NCI-H2196 treated with DMSO at 0.1 percent for 48 hours (cell line): ENCODE results near the gene DLGAP1.
A peak's percentile ranks its signal among the peaks of the same experiment; 100 is the strongest.
"Not testable (repeated sequence)": the region's sequence is repeated elsewhere in the genome, so short reads cannot be mapped to it uniquely, and the experiment has no call there.

Experiments used
- DNase-seq: peaks from one replicate; lab custom pipeline; 2025; ENCODE audit not compliant: unreplicated experiment; lab: John Stamatoyannopoulos, UW

DLGAP1 gene

GRCh38 chr18:3667255-3668137 lies 787.6 kb downstream of the DLGAP1 start:
- DNase-seq, result peak; percentile 84

DNA sequence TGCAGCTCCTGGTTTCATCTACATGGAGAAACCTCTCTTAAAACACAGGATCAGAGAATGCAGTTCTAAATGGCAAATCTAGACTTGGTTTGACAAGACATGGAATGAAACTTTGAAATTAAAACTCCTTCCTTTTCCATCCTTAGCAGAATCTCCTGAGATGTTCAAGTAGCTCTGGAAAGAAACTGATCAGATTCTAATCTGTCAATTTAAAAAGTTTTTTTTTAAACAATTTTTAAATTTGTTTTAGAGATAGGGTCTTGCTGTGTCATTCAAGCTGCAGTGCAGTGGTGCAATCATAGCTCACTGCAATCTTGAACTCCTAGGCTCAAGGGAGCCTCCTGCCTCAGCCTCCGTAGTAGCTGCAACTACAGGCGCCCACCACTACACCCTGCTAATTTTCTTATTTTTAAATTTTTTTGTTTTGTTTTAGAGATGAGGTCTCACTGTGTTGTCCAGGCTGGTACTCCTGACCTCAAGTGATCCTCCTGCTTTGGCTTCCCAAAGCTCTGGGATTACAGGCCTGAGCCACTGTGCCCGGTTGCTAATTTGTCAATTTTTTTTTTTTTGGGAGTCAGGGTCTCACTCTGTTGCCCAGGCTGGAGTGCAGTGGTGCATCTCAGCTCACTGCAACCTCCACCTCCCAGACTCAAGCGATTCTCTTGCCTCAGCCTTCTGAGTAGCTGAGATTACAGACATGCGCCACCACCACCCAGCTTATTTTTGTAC lies 788.4 kb downstream of the DLGAP1 start:
- no peak for DNase-seq

GRCh38 chr18:3665780-3666525 lies 789.2 kb downstream of the DLGAP1 start:
- DNase-seq, result peak; percentile 98

DNA sequence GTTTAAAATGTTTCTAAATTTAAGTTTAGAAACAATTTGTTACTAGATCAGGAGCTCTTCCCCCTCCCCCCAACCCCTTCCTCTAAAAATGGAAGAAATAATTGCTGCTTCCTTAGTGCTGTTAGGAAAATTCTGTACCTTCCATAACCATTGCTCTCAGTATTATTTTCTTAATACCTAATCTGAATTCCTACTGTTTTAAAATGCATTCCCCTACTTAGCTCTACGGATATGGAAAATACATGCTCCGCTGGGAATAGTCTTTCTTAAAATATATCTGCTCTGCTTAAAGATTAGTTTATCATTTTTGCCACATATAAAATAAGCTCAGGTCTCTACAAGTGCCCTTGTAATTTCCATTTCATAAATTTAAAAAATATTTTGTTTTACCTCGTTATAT lies 789.9 kb downstream of the DLGAP1 start:
- no peak for DNase-seq

DNA sequence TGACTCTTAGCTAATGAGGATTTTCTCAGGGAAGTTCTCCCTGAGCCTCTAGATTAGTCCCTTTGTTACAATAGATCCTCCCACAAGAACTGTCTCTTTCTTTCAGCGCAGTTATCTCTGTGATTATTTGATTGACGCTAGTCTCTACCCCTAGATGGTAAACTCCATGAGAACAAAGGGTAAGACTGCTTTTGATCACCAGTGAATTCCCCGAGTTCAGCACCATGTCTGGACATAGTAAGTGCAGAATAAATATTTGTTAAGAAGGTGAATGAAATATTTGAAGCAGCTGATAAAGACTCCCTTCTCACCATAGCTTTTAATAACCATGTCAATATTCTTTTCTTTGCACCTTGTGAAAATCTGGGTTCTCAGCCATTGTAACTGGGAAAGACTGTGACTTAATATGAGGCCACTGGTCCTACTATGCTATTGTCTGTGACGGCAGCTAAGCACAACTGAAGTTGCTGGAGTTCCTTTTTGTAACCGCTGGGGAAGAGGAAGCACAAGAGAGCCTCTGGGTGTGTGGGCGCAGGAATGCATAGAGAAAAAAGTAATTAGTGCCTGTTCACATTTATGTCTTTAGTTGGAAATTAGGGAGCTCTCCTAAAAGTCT lies 790.4 kb downstream of the DLGAP1 start:
- DNase-seq, result no peak

DNA sequence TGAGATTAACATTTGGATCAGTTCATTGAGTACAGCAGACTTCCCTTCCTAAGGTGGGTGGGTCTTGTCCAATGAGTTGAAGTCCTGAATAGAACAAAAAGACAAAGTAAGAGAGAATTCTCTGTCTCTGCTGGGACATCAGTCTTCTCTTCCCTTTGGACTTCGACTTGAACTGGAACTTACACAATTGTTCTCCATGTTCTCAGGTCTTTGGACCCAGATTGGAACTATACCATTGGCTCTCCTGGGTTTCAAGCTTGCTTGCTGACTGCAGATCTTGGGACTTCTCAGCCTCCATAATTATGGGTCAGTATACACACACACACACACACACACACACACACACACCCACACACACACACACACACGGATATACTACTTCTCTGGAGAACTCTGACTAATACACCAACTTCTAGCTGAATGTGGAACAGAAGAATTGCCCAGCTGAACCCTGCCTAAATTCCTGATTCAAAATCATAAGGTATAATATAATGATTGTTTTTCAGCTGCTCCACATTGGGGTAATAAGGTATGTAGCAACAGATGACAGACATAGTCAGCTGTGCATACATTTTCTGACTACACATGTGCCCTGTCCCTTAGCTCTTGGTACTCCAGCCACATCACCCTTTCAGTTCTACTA lies 791.1 kb downstream of the DLGAP1 start:
- no peak for DNase-seq

DNA sequence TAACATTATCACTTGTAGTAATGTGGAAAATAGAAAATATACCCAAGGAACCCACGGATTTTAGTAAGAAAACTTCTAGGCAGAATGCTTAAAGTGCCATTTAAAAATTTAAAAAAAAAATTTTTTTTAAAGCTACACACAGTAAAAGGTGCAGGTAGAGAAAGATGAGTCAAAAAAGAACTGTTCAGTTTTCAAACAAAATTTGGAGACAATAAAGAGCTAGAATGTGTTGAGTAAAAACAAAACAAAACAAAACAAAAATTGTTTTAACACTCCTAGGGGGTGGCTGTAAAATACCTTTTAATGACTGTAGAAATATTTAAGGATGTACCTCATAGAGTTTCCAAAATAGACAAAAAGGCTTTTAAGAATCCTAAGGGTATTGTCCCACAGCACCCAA lies 793.1 kb downstream of the DLGAP1 start:
- no peak for DNase-seq

DNA sequence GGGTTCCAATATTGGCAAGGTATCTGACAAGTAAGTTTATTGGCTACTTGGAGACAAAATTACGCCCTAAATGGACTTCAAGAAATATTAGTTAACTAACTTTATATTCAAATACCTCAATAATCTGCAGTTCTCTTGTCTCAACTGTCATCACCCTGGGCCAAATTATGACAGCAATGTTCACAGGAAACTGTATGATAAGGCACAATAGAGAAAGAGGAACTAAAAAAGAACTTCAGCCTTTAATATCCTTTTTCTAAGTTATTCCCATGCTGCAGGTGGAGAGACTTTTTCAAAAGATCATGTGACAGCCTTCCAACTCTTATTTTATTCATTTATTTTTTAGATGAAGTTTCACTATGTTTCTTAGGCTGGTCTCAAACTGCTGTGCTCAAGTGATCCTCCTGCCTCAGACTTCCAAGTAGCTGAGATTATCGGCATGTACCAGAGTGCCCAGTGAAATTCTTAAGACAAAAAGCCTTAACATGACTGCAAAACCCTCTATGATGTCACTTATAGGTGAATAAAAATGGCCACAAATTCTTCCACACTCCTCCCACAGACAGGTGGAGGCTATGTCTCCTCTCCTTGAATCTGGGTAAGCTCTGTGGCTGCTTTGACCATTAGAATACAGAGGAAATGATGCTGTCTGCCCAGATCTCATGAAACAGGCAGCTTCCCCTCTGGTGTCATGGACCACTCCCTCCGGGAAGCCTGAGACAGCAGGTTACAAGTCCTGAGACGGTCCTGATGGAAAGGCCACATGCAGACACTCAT lies 794.2 kb downstream of the DLGAP1 start:
- no peak for DNase-seq

DNA sequence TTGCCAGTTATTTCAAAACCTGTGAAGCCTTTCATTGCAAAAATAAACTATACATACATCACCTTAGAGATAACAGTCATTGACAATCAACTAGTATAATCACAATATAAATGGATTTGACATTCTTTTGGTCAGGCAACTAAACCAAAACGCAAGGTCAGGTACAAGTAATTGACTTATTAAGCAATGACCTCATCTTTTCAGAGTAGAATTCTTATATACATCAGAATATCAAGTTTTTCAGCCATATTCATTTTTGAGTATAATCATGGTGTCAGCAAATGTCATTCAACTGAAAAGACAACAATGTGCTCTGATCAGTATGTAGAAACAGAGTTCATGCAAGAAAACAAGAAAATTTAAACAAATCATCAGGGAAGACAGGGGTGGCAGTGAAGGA lies 796.6 kb downstream of the DLGAP1 start:
- no peak for DNase-seq

GRCh38 chr18:3655254-3656050 lies 799.7 kb downstream of the DLGAP1 start:
- DNase-seq, result no peak

DNA sequence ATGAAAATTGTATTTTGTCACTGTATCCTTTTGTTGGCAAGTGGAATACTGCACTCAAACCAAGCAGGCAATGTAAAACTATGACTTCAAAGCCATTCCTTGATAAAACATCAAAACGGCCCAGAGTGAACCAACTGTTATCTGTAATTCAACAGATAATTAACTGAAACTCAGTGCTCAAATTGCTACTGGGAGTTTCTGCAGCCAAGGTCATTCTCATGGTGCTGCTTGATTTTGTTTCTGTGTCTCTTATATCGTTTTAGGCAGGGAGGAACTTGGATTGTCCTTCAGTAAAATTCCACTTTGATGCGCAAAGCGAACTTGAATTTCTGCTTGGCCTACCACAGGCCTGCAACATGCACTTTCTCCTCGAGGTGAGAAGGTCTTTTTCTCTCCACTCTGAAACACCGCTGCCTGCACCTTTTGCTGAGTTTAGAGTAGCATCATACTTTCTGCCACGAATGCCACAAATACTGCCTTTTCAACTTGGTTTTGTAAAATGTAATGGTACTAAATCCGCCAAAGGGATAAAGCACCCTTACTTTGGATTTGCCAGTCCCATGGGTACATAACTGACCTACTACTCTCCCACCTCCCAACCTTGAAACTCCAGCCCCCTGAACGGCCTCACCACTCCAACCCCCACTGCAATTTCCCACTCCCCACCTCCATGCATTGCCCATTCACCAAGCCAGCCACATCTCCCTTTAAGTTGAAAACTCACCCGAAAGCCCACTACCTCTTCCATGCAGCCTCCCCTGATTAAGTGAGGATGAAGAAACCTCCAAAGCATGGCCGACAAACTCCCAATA lies 800.5 kb downstream of the DLGAP1 start:
- no peak for DNase-seq

DNA sequence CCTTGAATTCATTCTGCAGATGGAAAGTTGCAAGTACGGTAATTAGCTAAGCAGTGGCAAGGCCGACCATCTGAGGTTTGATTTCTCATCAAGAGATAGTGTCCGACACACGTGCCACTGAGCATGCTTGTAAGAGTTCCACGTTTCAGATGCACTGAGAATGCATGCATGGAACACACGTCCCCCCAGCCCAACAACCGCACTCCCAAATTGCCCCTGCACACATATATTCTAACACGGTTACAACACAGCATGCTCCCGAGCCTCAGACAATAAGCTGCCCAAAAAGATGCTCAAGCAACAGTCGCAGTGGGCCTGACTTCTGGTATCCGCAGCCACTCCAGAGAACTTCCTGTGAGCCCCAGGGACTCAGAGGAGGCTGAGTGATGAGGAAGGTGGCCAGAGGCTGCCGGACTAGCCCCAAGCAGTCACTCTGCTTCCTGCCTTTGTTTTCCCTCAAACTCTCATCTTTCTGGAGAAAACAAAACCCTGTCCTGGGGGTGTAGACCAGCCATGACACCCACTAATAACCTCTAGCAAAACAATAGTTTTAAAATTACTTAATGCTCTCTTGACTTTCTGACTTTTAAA lies 801.2 kb downstream of the DLGAP1 start:
- DNase-seq, result no peak

DNA sequence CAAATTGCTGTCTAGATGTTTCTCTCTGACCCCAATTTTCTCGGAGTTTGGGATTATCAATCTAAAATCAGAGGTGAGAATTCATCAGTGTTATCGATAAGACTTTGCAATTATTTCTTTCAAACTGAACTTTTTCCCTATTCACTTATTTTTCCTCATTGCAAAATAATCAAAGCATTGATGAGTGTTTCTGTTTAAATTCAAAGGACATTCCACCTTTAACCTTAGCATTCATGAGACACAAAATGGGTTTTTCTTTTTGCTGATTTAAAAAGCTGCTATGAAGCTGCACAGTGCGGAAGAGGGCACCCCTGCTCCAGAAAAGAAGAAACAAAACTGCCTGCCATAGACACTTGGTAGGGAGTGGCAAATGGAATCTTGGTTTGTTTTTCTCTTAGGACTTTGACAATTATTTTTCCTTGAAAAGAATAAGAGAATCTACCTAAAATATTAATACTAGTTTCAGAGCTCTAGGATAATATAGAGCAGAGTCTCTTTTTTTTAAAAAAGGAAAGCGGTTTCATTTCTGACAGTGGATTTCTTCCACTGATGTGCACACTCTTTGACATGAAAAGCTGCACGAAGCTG lies 801.8 kb downstream of the DLGAP1 start:
- no peak for DNase-seq

DNA sequence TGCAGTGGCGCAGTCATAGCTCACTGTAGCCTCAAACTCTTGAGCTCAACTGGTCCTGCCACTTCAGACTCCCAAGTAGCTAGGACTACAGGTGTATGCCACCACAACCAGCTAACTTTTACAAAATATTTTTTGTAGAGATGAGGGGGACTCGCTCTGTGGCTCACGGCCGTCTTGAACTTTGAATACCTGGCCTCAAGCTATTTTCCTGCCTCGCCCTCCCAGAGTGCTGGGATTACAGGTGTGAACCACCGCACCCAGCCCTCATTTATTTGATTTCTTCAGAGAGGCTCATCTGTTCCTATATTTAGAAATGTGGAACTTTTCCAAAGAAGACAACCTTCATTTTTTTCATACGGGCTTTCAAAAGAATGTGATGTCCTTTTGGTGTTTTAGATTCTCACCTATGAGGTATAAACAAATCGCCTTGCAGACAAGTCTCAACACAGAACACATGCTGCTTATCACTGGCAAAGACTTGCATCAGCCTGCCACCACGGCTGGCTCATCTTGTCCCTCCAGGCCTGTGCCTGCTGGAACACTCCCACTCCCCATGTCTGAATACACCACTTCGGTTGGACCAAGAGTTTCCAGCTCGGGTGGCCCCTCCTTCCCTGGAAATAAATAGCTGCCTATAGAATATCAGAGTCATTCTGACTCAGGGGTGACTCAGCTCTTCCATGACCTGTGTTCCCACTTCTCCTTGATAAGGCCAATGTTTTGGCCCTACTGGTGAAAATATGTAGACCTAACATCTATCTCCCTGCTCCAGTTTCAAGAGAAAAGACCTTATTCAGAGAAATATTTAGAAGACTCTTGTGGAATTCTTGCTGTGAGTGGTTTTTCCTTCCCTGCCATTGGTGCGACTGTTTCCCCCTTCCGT lies 802.5 kb downstream of the DLGAP1 start:
- peak; percentile 61 for DNase-seq

DNA sequence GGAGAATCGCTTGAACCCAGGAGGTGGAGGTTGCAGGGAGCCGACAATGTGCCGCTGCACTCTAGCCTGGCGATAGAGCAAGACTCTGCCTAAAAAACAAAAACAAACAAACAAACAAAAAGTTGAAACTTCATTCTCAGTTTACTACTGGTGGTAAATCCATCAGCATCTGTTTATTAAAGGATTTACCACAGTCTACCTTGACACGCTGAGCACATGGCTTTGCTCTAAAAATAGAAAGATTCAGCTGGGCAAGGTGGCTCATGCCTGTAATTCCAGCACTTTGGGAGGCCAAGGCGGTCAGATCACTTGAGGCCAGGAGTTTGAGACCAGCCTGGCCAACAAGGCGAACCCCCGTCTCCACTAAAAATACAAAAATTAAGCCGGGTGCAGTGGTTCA lies 803.8 kb downstream of the DLGAP1 start:
- DNase-seq, result no peak

DNA sequence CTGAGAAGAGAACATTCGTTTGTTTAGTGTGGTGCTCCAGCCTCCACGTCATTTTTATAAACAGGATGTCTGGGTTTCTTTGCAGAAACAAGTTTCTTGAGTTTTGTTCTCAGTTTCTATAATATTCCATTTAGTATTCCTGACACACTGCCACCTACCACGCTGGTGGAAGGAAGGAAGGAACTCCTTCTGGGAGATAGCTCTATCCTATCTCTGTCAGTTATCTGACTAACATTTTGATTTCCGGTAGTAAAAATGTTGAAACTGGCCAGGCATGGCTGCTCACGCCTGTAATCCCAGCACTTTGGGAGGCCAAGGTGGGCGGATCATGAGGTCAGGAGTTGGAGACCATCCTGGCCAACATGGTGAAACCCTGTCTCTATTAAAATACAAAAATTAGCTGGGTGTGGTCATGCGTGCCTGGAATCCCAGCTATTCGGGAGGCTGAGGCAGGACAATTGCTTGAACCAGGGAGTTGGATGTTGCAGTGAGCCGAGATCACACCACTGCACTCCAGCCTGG lies 804.5 kb downstream of the DLGAP1 start:
- DNase-seq, result not testable (repeated sequence)
